Large intestine (tissue), 12 donors: Measurements from ENCODE around the gene GAGE13. TPM values are rescaled to one million over a fixed set of nuclear protein-coding genes. Genes with fewer than 3 reads are reported as not detected.
A peak's percentile ranks its signal among the peaks of the same experiment; 100 is the strongest.
"Not testable (repeated sequence)": the region's sequence is repeated elsewhere in the genome, so short reads cannot be mapped to it uniquely, and the experiment has no call there.

Experiments used
- DNase-seq, 2 donors: peaks; one replicate each; pipeline versions ENCODE4 v3.0.0 to v3.0.0-alpha.2; 2013
- H3K27ac ChIP-seq: one replicate; pipeline ENCODE4 v1.5.1; 2013; ENCODE audit warnings: low read length
- H3K27me3 ChIP-seq: 2 replicates; pipeline ENCODE4 v1.6.1; 2013; ENCODE audit warnings: low read length; ENCODE audit not compliant: control insufficient read depth, insufficient read depth
- H3K36me3 ChIP-seq: 2 replicates; pipeline ENCODE4 v1.6.1; 2013; ENCODE audit warnings: low read length; ENCODE audit not compliant: control insufficient read depth, insufficient read depth
- H3K4me1 ChIP-seq: one replicate; pipeline ENCODE4 v1.6.1; 2013; ENCODE audit warnings: low read length; ENCODE audit not compliant: control insufficient read depth, insufficient read depth
- H3K4me3 ChIP-seq: one replicate; pipeline ENCODE4 v1.5.1; 2013; ENCODE audit warnings: low read length
- H3K9me3 ChIP-seq: one replicate; pipeline ENCODE4 v1.6.1; 2013; ENCODE audit warnings: mild to moderate bottlenecking, low read depth, low read length, moderate library complexity; ENCODE audit not compliant: control insufficient read depth
- WGBS: methylation state at CpG from one replicate; pipeline ENCODE4 v1.1.5; 2013; ENCODE audit warnings: low lambda C conversion rate; ENCODE audit not compliant: insufficient coverage; 5-methylcytosine and 5-hydroxymethylcytosine counted together
- long read RNA-seq, 11 donors: transcript quantifications; one replicate each; lab custom pipeline, GENCODE V29; 2026
- polyA plus RNA-seq: library from polyadenylated mRNA; unstranded; fragments of 120-200 nt; gene quantifications from one replicate; pipeline ENCODE4 v1.2.1, GENCODE V29; 2013

Gene GAGE13, protein sequence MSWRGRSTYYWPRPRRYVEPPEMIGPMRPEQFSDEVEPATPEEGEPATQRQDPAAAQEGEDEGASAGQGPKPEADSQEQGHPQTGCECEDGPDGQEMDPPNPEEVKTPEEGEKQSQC
- polyA plus RNA-seq: not detected
- long read RNA-seq, donor 1: 0 reads
- long read RNA-seq, donor 2: 0 reads
- long read RNA-seq, donor 3: 0 reads
- long read RNA-seq, donor 4: 0 reads
- long read RNA-seq, donor 5: 0 reads
- long read RNA-seq, donor 6: 0 reads
- long read RNA-seq, donor 7: 0 reads
- long read RNA-seq, donor 8: 0 reads
- long read RNA-seq, donor 9: 0 reads
- long read RNA-seq, donor 10: 0 reads
- long read RNA-seq, donor 11: 0 reads

- not testable (repeated sequence) for H3K27me3 ChIP-seq, H3K36me3 ChIP-seq, H3K4me1 ChIP-seq, H3K27ac ChIP-seq, H3K4me3 ChIP-seq, DNase-seq, H3K9me3 ChIP-seq
- no CpG with 5 or more reads among the region's 16 CpGs for WGBS
These were observed at the start of gene GAGE13 for GRCh38 chrX:49331282-49331681. TSS of gene GAGE13 (plus strand) at chrX:49331582. CDS start at chrX:49332738, 1,156 bp downstream.

DNA sequence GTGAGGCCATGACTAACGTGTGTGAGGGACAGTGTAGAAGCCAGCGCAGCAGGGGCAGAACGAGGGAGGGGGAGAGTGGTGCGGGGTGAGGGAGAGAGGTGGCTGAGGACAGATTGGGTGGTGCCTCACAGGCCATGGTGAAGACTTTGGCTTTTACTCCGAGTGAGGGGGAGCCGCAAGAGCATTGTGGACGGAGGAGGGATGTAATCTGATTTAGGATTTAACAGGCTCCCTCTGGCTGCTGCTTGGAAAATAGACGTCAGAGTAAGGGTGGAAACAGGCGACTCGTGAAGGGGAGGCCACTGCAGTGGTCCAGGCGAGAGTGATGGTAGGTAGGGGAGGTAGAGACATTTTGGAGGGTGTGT is 48.8 kb upstream of the GAGE13 start:
- DNase-seq: peak in 1 of 2 donors; percentile 21
- H3K4me1 ChIP-seq: no peaks in the 10 kb centered on the region
- WGBS: no CpG with 5 or more reads among the region's 11 CpGs

DNA sequence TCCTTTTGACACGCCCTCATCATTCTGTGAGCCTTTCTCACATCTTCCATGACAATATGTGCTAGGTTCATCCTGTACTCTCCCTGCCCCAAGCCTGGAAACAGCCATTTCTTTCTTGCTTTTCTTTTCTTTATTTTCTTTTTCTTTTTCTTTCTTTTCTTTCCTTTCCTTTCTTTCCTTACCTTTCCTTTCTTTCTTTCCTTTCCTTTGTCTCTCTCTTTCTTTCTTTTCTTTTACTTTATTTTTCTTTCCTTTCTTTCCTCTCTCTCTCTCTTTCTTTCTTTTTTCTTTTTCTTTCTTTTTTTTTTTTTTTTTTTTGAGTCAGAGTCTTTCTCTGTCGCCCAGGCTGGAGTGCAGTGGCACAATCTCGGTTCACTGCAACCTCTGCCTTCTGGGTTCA is 47.2 kb upstream of the GAGE13 start:
- Histone ChIP-seq H3K4me3 (no peak overlapping the region), H3K27me3 (no peaks in the 10 kb centered on the region), H3K36me3 (peaks cover 2% of the 10 kb centered on the region), H3K4me1 (no peaks in the 10 kb centered on the region), H3K9me3 (no peaks in the 10 kb centered on the region), H3K27ac (no peak overlapping the region)
- DNase-seq: no peak
- 83% methylated on average over 1 of the region's 3 CpGs for WGBS

More for the DNA sequence above, 48.8 kb upstream of the GAGE13 start:
- no peaks in the 10 kb centered on the region for H3K9me3 ChIP-seq
- H3K27me3 ChIP-seq: no peaks in the 10 kb centered on the region
- no peak overlapping the region for H3K4me3 ChIP-seq
- peaks cover 2% of the 10 kb centered on the region for H3K36me3 ChIP-seq
- no peak overlapping the region for H3K27ac ChIP-seq

- Histone ChIP-seq H3K4me1 (no peaks in the 10 kb centered on the region), H3K9me3 (no peaks in the 10 kb centered on the region), H3K36me3 (peaks cover 2% of the 10 kb centered on the region), H3K4me3 (no peak overlapping the region), H3K27me3 (no peaks in the 10 kb centered on the region), H3K27ac (no peak overlapping the region)
- DNase-seq: no peak
- no CpG with 5 or more reads among the region's 18 CpGs for WGBS
These were observed 45.2 kb upstream of the GAGE13 start for GRCh38 chrX:49286136-49286535.

DNA sequence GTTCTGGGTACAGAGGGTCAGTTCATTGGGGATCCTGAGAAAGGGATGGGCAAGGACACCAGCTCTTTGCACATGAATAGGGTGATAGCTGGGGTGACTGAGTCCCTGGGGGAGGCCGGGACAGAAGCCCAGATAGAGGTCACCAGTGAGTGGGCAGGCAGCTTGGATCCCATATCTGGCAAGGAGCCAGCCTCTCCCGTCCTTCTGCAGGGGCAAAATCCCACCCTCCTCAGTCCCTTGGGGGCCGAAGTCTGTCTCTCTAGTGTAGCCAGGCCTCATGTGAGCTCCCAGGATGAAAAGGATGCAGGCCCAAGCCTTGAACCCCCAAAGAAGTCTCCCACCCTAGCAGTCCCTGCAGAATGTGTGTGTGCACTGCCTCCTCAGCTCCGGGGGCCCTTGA is 44.8 kb upstream of the GAGE13 start:
- Histone ChIP-seq H3K27ac (no peak overlapping the region), H3K4me3 (no peak overlapping the region), H3K9me3 (no peaks in the 10 kb centered on the region), H3K4me1 (no peaks in the 10 kb centered on the region), H3K36me3 (peaks cover 2% of the 10 kb centered on the region), H3K27me3 (no peaks in the 10 kb centered on the region)
- no peak for DNase-seq
- no CpG with 5 or more reads among the region's 4 CpGs for WGBS

- no peak for DNase-seq
- Histone ChIP-seq H3K27me3 (no peaks in the 10 kb centered on the region), H3K4me1 (no peaks in the 10 kb centered on the region), H3K4me3 (no peak overlapping the region), H3K27ac (no peak overlapping the region), H3K36me3 (peaks cover 2% of the 10 kb centered on the region), H3K9me3 (no peaks in the 10 kb centered on the region)
- no CpG with 5 or more reads among the region's 1 CpG for WGBS
These were observed 43.7 kb upstream of the GAGE13 start for GRCh38 chrX:49287665-49288064.

DNA sequence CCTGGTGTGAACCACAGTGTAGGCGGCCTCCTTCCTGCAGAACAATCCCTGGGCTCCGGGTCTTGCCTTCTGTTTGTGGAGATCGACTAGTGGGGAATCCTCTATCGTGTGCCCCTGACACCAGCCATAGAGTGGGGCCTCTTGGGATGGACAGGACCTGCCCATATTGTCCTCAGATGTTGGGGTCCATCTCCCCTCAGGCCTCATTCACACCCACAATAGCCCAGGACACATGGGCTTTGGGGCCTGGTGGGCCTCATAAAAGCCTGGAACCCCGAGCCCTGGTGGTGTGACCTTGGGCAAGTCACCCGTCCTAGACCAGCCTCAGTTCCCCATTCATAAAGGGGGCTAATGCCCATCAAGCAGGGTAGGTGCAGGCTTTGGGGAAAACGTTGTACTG is 41.2 kb upstream of the GAGE13 start:
- no peaks in the 10 kb centered on the region for H3K9me3 ChIP-seq
- peaks cover 2% of the 10 kb centered on the region for H3K36me3 ChIP-seq
- H3K27ac ChIP-seq: no peak overlapping the region
- H3K4me3 ChIP-seq: no peak overlapping the region
- no CpG with 5 or more reads among the region's 7 CpGs for WGBS
- H3K4me1 ChIP-seq: no peaks in the 10 kb centered on the region
- no peaks in the 10 kb centered on the region for H3K27me3 ChIP-seq
- no peak for DNase-seq

DNA sequence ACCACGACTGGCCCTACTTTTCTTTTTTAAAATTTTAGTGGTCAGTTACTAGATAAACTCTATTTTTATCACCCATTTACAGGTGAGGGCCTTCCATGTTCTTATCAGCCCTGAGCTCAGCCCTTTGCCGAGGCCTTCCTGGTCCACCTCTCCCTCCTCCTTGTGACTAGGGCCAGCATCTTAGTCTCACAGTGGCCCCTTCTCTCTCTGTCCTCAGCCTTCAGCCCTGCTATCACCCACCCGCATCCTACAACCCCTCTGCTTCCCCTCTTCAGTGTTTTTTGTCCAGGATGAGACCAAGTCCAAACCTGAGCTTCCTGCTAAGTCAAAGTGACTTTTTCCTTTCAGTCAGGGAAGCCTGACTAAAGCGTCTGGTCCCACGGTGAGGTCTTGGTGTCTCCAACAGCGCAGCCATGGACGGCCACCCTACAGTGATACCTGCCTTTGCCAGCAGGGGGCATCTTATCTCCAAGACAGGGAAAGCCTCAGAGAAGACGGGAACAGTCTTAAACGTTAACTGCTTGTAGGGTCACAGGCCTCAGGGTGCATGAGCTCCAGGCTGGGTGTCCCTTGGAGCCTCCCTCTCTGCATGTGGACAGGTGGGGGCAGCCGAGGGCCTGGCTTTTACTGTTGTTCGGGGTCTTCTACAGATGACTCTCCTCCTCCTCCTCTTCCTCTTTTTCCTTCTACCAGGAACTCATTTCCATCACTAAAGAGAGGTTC is 39.6 kb upstream of the GAGE13 start:
- H3K27me3 ChIP-seq: no peaks in the 10 kb centered on the region
- no peaks in the 10 kb centered on the region for H3K9me3 ChIP-seq
- no peaks in the 10 kb centered on the region for H3K4me1 ChIP-seq
- WGBS: no CpG with 5 or more reads among the region's 11 CpGs
- H3K4me3 ChIP-seq: no peak overlapping the region
- H3K27ac ChIP-seq: no peak overlapping the region
- DNase-seq: peak; percentile 13 to 16
- H3K36me3 ChIP-seq: no peaks in the 10 kb centered on the region

DNA sequence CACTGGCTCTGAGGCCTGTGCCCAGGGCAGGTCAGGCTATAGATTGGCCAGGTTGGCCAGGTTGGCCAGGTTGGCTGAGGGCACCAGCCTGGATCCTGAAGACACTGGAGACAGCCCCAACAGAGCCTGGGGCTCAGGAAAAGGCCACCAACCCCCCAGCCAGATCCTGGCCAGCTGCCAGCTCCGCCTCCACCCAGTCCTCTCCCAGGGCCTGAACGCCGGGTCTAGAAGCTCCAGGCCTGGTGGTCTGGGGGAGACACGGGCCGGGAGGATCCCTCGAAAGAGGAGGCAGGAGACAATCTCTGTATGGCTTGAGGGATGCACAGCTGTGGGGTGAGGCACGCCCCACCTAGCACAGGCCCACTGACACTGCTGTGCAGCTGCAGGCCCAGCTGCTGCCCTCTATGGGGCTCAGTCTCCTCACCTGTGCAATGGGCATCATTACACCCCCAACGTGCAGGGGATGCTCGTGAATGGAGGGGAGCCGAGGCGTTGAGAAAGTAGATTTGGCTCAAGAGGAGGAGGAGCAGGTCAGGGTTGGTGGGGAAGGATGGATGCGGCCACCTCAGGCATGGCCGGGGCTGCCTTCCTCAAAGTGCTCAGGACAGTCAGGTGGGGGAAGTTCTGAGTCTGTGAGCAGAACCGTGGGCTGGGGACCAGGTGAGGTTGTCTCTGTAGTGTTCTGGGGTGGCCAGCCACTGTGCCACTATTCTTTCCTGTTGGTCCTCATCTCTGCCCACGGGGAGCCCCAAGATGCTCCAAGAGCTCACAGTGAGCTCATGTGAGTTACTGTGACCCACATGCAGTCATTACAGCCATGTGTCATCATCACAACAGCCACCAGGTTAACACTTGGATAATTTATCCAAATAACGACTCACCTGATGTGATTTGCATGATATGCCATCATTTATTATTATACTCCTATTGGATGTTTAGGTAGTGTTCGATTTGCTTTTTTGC is 38.7 kb upstream of the GAGE13 start:
- no peaks in the 10 kb centered on the region for H3K27me3 ChIP-seq
- H3K4me1 ChIP-seq: no peaks in the 10 kb centered on the region
- no peak overlapping the region for H3K4me3 ChIP-seq
- no peak overlapping the region for H3K27ac ChIP-seq
- no peak for DNase-seq
- H3K9me3 ChIP-seq: no peaks in the 10 kb centered on the region
- H3K36me3 ChIP-seq: no peaks in the 10 kb centered on the region
- no CpG with 5 or more reads among the region's 17 CpGs for WGBS

DNA sequence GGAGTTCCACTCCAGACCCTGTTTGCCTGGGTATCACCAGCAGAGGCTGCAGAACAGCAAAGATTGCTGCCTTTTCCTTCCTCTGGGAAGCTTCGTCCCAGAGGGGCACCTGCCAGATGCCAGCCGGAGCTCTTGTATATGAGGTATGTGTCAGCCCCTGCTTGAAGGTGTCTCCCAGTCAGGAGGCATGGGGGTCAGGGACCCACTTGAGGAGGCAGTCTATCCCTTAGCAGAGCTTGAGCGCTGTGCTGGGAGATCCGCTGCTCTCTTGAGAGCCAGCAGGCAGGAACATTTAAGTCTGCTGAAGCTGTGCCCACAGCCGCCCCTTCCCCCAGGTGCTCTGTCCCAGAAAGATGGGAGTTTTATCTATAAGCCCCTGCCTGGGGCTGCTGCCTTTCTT is 32.1 kb upstream of the GAGE13 start:
- H3K4me1 ChIP-seq, H3K27me3 ChIP-seq, H3K27ac ChIP-seq, H3K9me3 ChIP-seq, H3K36me3 ChIP-seq, DNase-seq, H3K4me3 ChIP-seq: not testable (repeated sequence)
- WGBS: no CpG with 5 or more reads among the region's 5 CpGs
